Measurements from ENCODE around the gene YAP1.
"Not testable (repeated sequence)": the region's sequence is repeated elsewhere in the genome, so short reads cannot be mapped to it uniquely, and the experiment has no call there.

Gene YAP1

GRCh38 chr11:102263379-102264003 lies 153.2 kb downstream of the YAP1 start:
- H3K4me1 ChIP-seq (ENCODE audit: control insufficient read depth, insufficient read depth, low read length, unreplicated experiment), result peaks cover 10% of the 10 kb centered on the region
- H3K36me3 ChIP-seq (ENCODE audit: insufficient read depth, low read length), result no peaks in the 10 kb centered on the region
- no peak overlapping the region for H3K4me3 ChIP-seq (ENCODE audit: low read depth, low read length)
- H3K27ac ChIP-seq (ENCODE audit: low read depth, low read length), result no peak overlapping the region
- H3K27me3 ChIP-seq (ENCODE audit: insufficient read depth, low read length), result no peaks in the 10 kb centered on the region
- no peaks in the 10 kb centered on the region for H3K79me2 ChIP-seq (ENCODE audit: control insufficient read depth, insufficient read depth, low read length, unreplicated experiment)
- H2AFZ ChIP-seq (ENCODE audit: low read length, unreplicated experiment), result no peak overlapping the region

- H3K4me1 ChIP-seq (ENCODE audit: control insufficient read depth, insufficient read depth, low read length, unreplicated experiment), result peaks cover 19% of the 10 kb centered on the region
- not testable (repeated sequence) for H3K79me2 ChIP-seq (ENCODE audit: control insufficient read depth, insufficient read depth, low read length, unreplicated experiment); H3K27ac ChIP-seq (ENCODE audit: low read depth, low read length); H2AFZ ChIP-seq (ENCODE audit: low read length, unreplicated experiment); H3K36me3 ChIP-seq (ENCODE audit: insufficient read depth, low read length); H3K4me3 ChIP-seq (ENCODE audit: low read depth, low read length); H3K27me3 ChIP-seq (ENCODE audit: insufficient read depth, low read length)
These were observed 154.5 kb downstream of the YAP1 start for GRCh38 chr11:102264704-102265103.

- H3K27me3 ChIP-seq (ENCODE audit: insufficient read depth, low read length), result no peaks in the 10 kb centered on the region
- no peak overlapping the region for H3K4me3 ChIP-seq (ENCODE audit: low read depth, low read length)
- no peaks in the 10 kb centered on the region for H3K79me2 ChIP-seq (ENCODE audit: control insufficient read depth, insufficient read depth, low read length, unreplicated experiment)
- H3K4me1 ChIP-seq (ENCODE audit: control insufficient read depth, insufficient read depth, low read length, unreplicated experiment), result peaks cover 28% of the 10 kb centered on the region
- H2AFZ ChIP-seq (ENCODE audit: low read length, unreplicated experiment), result no peak overlapping the region
- H3K36me3 ChIP-seq (ENCODE audit: insufficient read depth, low read length), result no peaks in the 10 kb centered on the region
- no peak overlapping the region for H3K27ac ChIP-seq (ENCODE audit: low read depth, low read length)
These were observed 155.9 kb downstream of the YAP1 start for GRCh38 chr11:102266099-102266498.

- H3K4me3 ChIP-seq (ENCODE audit: low read depth, low read length), result peak overlapping the region; percentile 74
- H3K4me1 ChIP-seq (ENCODE audit: control insufficient read depth, insufficient read depth, low read length, unreplicated experiment), result peaks cover 28% of the 10 kb centered on the region
- peak overlapping the region; percentile 83 for H2AFZ ChIP-seq (ENCODE audit: low read length, unreplicated experiment)
- no peaks in the 10 kb centered on the region for H3K79me2 ChIP-seq (ENCODE audit: control insufficient read depth, insufficient read depth, low read length, unreplicated experiment)
- H3K27me3 ChIP-seq (ENCODE audit: insufficient read depth, low read length), result no peaks in the 10 kb centered on the region
- H3K27ac ChIP-seq (ENCODE audit: low read depth, low read length), result no peak overlapping the region
- H3K36me3 ChIP-seq (ENCODE audit: insufficient read depth, low read length), result no peaks in the 10 kb centered on the region
These were observed 157.4 kb downstream of the YAP1 start for GRCh38 chr11:102267609-102268008.

- Histone ChIP-seq H3K36me3 (ENCODE audit: insufficient read depth, low read length) (no peaks in the 10 kb centered on the region), H3K27ac (ENCODE audit: low read depth, low read length) (no peak overlapping the region), H3K79me2 (ENCODE audit: control insufficient read depth, insufficient read depth, low read length, unreplicated experiment) (no peaks in the 10 kb centered on the region), H3K27me3 (ENCODE audit: insufficient read depth, low read length) (no peaks in the 10 kb centered on the region), H3K4me3 (ENCODE audit: low read depth, low read length) (peak overlapping the region; percentile 74), H3K4me1 (ENCODE audit: control insufficient read depth, insufficient read depth, low read length, unreplicated experiment) (peaks cover 28% of the 10 kb centered on the region), H2AFZ (ENCODE audit: low read length, unreplicated experiment) (peak overlapping the region; percentile 83)
These were observed 158.1 kb downstream of the YAP1 start for GRCh38 chr11:102268083-102268984.

GRCh38 chr11:102268985-102269470 lies 158.8 kb downstream of the YAP1 start:
- H3K79me2 ChIP-seq (ENCODE audit: control insufficient read depth, insufficient read depth, low read length, unreplicated experiment), result no peaks in the 10 kb centered on the region
- H3K4me1 ChIP-seq (ENCODE audit: control insufficient read depth, insufficient read depth, low read length, unreplicated experiment), result peaks cover 28% of the 10 kb centered on the region
- no peak overlapping the region for H3K27ac ChIP-seq (ENCODE audit: low read depth, low read length)
- no peaks in the 10 kb centered on the region for H3K27me3 ChIP-seq (ENCODE audit: insufficient read depth, low read length)
- peak overlapping the region; percentile 74 for H3K4me3 ChIP-seq (ENCODE audit: low read depth, low read length)
- no peaks in the 10 kb centered on the region for H3K36me3 ChIP-seq (ENCODE audit: insufficient read depth, low read length)
- H2AFZ ChIP-seq (ENCODE audit: low read length, unreplicated experiment), result peak overlapping the region; percentile 42

GRCh38 chr11:102269927-102270326 lies 159.7 kb downstream of the YAP1 start:
- no peak overlapping the region for H3K4me3 ChIP-seq (ENCODE audit: low read depth, low read length)
- H3K36me3 ChIP-seq (ENCODE audit: insufficient read depth, low read length), result no peaks in the 10 kb centered on the region
- no peaks in the 10 kb centered on the region for H3K79me2 ChIP-seq (ENCODE audit: control insufficient read depth, insufficient read depth, low read length, unreplicated experiment)
- no peak overlapping the region for H3K27ac ChIP-seq (ENCODE audit: low read depth, low read length)
- peaks cover 28% of the 10 kb centered on the region for H3K4me1 ChIP-seq (ENCODE audit: control insufficient read depth, insufficient read depth, low read length, unreplicated experiment)
- H3K27me3 ChIP-seq (ENCODE audit: insufficient read depth, low read length), result no peaks in the 10 kb centered on the region
- no peak overlapping the region for H2AFZ ChIP-seq (ENCODE audit: low read length, unreplicated experiment)

GRCh38 chr11:102272047-102272824 lies 162.0 kb downstream of the YAP1 start:
- no peak overlapping the region for H2AFZ ChIP-seq (ENCODE audit: low read length, unreplicated experiment)
- H3K27me3 ChIP-seq (ENCODE audit: insufficient read depth, low read length), result no peaks in the 10 kb centered on the region
- no peaks in the 10 kb centered on the region for H3K36me3 ChIP-seq (ENCODE audit: insufficient read depth, low read length)

GRCh38 chr11:102274628-102275027 lies 164.4 kb downstream of the YAP1 start:
- Histone ChIP-seq H3K4me3 (ENCODE audit: low read depth, low read length) (no peak overlapping the region), H3K27me3 (ENCODE audit: insufficient read depth, low read length) (no peaks in the 10 kb centered on the region), H3K27ac (ENCODE audit: low read depth, low read length) (no peak overlapping the region), H3K79me2 (ENCODE audit: control insufficient read depth, insufficient read depth, low read length, unreplicated experiment) (no peaks in the 10 kb centered on the region), H2AFZ (ENCODE audit: low read length, unreplicated experiment) (no peak overlapping the region), H3K4me1 (ENCODE audit: control insufficient read depth, insufficient read depth, low read length, unreplicated experiment) (peaks cover 25% of the 10 kb centered on the region), H3K36me3 (ENCODE audit: insufficient read depth, low read length) (no peaks in the 10 kb centered on the region)

More at GRCh38 chr11:102272047-102272824, 162.0 kb downstream of the YAP1 start:
- Histone ChIP-seq H3K4me3 (ENCODE audit: low read depth, low read length) (no peak overlapping the region), H3K4me1 (ENCODE audit: control insufficient read depth, insufficient read depth, low read length, unreplicated experiment) (peaks cover 36% of the 10 kb centered on the region), H3K79me2 (ENCODE audit: control insufficient read depth, insufficient read depth, low read length, unreplicated experiment) (no peaks in the 10 kb centered on the region), H3K27ac (ENCODE audit: low read depth, low read length) (no peak overlapping the region)

GRCh38 chr11:102276362-102276761 lies 166.1 kb downstream of the YAP1 start:
- no peak overlapping the region for H2AFZ ChIP-seq (ENCODE audit: low read length, unreplicated experiment)
- no peaks in the 10 kb centered on the region for H3K79me2 ChIP-seq (ENCODE audit: control insufficient read depth, insufficient read depth, low read length, unreplicated experiment)
- H3K36me3 ChIP-seq (ENCODE audit: insufficient read depth, low read length), result no peaks in the 10 kb centered on the region
- no peak overlapping the region for H3K27ac ChIP-seq (ENCODE audit: low read depth, low read length)
- peaks cover 21% of the 10 kb centered on the region for H3K4me1 ChIP-seq (ENCODE audit: control insufficient read depth, insufficient read depth, low read length, unreplicated experiment)
- H3K27me3 ChIP-seq (ENCODE audit: insufficient read depth, low read length), result no peaks in the 10 kb centered on the region
- no peak overlapping the region for H3K4me3 ChIP-seq (ENCODE audit: low read depth, low read length)

All from ACC112 (cell line).